Astrocyte of the spinal cord (primary cell): ENCODE data around the gene PITPNC1.

ENCODE experiments used
- DNase-seq: peaks from one replicate; pipeline ENCODE4 v3.0.0; 2011; ENCODE audit warnings: low read depth, low spot score
- H3K4me3 ChIP-seq: 2 replicates; pipeline ENCODE4 v1.5.1; 2011; ENCODE audit warnings: low read depth, mild to moderate bottlenecking, low read length, moderate library complexity
- in situ Hi-C: cut with HindIII; loops from 2 replicates; pipeline ENCODE4 v1.10.0; 2017; ENCODE audit warnings: low sequenced_read_pairs
- TF ChIP-seq, protein P1 (sequence below): IDR thresholded peaks from 2 replicates; pipeline ENCODE4 v1.5.1; 2012; ENCODE audit warnings: low read depth, mild to moderate bottlenecking, low read length, inconsistent platforms

PITPNC1 gene

DNA sequence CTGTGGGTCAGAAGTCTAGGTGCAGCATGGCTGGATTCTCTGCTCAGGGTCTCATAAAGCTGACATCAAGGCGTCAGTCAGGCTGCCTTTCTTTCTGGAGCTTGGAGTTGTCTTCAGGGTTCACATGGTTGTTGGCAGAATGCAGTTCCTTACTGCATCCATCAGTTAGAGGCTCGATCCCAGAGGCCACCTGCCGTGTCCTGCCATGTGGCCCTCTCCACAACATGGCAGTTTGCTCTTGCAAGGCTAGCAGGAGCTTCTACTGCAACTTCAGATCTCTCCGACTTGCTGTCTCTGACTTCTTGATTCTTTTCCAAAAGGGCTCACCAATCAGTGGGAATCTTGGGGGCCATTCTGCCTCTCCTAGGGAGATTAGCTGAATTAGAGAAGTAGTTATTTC, 11.9 kb downstream of the PITPNC1 start:
- in situ Hi-C loops, result no loop called here
- TF ChIP-seq, protein P1, sequence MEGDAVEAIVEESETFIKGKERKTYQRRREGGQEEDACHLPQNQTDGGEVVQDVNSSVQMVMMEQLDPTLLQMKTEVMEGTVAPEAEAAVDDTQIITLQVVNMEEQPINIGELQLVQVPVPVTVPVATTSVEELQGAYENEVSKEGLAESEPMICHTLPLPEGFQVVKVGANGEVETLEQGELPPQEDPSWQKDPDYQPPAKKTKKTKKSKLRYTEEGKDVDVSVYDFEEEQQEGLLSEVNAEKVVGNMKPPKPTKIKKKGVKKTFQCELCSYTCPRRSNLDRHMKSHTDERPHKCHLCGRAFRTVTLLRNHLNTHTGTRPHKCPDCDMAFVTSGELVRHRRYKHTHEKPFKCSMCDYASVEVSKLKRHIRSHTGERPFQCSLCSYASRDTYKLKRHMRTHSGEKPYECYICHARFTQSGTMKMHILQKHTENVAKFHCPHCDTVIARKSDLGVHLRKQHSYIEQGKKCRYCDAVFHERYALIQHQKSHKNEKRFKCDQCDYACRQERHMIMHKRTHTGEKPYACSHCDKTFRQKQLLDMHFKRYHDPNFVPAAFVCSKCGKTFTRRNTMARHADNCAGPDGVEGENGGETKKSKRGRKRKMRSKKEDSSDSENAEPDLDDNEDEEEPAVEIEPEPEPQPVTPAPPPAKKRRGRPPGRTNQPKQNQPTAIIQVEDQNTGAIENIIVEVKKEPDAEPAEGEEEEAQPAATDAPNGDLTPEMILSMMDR, result no peak
- H3K4me3 ChIP-seq, result no peak overlapping the region
- no peak for DNase-seq

DNA sequence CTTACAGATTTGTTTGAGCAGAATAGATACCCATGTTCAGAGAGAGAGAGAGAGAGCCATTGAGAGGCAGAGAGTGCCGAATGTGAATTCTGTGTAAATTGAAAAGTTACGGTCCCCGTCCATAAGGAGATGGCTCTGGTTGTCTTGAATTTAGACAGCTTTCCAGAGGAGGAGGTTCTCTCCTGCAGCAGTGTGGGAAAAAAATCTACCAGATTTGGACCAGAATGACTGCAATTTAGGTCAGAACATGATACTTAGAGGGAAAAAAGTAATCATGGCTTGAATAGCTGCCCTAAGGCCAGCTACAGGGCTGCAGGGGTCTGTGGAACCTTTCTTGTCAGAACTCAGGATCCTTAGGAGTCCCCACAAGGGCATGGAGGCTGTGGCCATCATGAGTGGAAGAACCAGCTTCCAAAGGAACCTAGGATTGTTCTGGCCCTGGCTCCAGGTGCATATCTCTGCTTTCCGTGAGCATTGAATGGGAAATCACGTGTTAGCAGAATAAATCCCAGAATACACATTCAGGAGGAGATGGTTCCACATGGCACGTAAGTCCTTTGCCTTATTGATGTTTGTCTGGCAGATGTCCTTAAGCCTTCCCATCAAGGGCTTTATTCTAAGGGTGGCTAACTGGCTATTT, 13.0 kb downstream of the PITPNC1 start:
- no peak for DNase-seq
- H3K4me3 ChIP-seq, result no peak overlapping the region
- TF ChIP-seq, protein P1, result no peak
- in situ Hi-C loops, result no loop called here

DNA sequence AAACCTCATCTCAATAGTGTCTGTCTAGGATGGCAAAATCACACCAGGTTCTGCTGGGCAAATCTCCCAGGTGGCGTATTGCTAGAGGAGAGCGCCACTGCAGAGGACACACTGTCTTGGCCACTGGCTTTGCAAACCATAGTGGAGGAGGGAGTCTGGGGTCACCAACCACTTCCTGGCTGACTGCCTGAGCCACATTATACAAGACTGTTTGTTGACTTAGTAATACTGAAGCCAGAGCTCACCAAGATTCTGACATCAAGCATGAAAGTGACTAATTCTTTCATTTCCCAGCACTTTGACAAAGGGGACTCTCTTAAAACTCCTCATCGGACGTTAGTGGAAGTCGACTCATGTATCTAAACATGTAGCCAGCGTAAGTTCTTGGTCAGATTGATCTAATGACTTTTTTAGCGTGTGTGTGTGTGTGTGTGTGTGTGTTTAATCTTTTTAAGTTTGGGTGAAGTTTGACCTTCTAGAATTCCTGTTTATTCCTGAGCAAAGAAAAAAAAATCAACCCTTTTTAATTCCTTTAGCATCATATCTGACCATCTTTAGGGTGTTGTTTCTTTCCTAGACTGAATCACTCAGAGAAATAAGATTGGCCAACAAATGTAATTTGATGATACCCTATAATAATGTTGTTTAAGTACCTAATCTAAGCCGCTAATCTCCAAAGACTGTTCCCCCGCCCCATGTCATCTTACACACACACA, 13.7 kb downstream of the PITPNC1 start:
- H3K4me3 ChIP-seq, result no peak overlapping the region
- TF ChIP-seq, protein P1, result no peak

GRCh38 chr17:67392111-67392510, 15.0 kb downstream of the PITPNC1 start:
- no peak overlapping the region for H3K4me3 ChIP-seq
- DNase-seq, result no peak
- TF ChIP-seq, protein P1, result no peak
- in situ Hi-C loops, result no loop called here

More for the DNA sequence above, 13.7 kb downstream of the PITPNC1 start:
- DNase-seq, result peak; percentile 96
- in situ Hi-C loops, result no loop called here

GRCh38 chr17:67393809-67394397, 16.8 kb downstream of the PITPNC1 start:
- in situ Hi-C loops, result no loop called here
- no peak for DNase-seq
- TF ChIP-seq, protein P1, result no peak
- no peak overlapping the region for H3K4me3 ChIP-seq

DNA sequence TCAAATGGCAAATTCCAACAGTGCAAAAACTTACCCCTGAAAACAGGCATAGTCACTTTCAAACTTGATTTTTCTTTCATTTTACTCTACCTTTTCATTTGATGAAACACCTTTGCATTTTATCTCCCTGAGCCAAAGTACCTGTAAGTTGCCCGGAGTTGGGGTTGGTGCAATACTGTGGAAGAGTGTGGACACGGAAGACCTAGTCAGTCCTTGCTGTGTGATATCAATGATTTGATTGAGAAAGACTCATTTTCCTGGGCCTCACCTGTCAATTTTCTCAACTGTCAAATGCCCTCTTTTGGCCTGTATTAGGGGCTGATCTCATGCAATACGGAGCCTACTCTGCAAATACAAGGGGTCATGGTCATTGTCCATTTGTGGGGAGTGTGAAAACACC, 22.6 kb downstream of the PITPNC1 start:
- no peak for DNase-seq
- no peak overlapping the region for H3K4me3 ChIP-seq
- TF ChIP-seq, protein P1, result no peak
- in situ Hi-C loops, result no loop called here
